Pulmonary artery endothelial cell (primary cell): ENCODE results near the gene DISP3. TPM values are rescaled to one million over a fixed set of nuclear protein-coding genes. Genes with fewer than 3 reads are reported as not detected.

Experiments
- DNase-seq: peaks from one replicate; pipeline ENCODE4 v3.0.0-alpha.2; 2011; ENCODE audit warnings: low read depth, low spot score
- total RNA-seq: library from RNA; depleted of rRNA; stranded (reverse); fragments of >200 nt; gene quantifications from 2 replicates; pipeline ENCODE4 v1.2.3, GENCODE V29; 2014

The DISP3 gene
- total RNA-seq, 1 donor from 2014 or later, result 0.07 TPM

GRCh38 chr1:11514366-11514765 lies 35.4 kb downstream of the DISP3 start:
- no peak for DNase-seq

- DNase-seq, result no peak
These were observed 36.7 kb downstream of the DISP3 start for GRCh38 chr1:11515368-11516300.

- no peak for DNase-seq
These were observed 38.1 kb downstream of the DISP3 start for GRCh38 chr1:11516961-11517635.

- no peak for DNase-seq
These were observed 39.2 kb downstream of the DISP3 start for GRCh38 chr1:11518016-11518701.

GRCh38 chr1:11518791-11519628 lies 40.1 kb downstream of the DISP3 start:
- DNase-seq, result no peak

- no peak for DNase-seq
These were observed 40.7 kb downstream of the DISP3 start for GRCh38 chr1:11519629-11520031.

GRCh38 chr1:11520531-11521233 lies 41.7 kb downstream of the DISP3 start:
- DNase-seq, result no peak

GRCh38 chr1:11521582-11522399 lies 42.8 kb downstream of the DISP3 start:
- DNase-seq, result no peak

- no peak for DNase-seq
These were observed 43.7 kb downstream of the DISP3 start for GRCh38 chr1:11522400-11523235.

- DNase-seq, result no peak
These were observed 44.3 kb downstream of the DISP3 start for GRCh38 chr1:11523261-11523660.

- DNase-seq, result no peak
These were observed 45.0 kb downstream of the DISP3 start for GRCh38 chr1:11523746-11524464.

- no peak for DNase-seq
These were observed 45.7 kb downstream of the DISP3 start for GRCh38 chr1:11524465-11525150.

- DNase-seq, result no peak
These were observed 46.2 kb downstream of the DISP3 start for GRCh38 chr1:11525151-11525505.

- DNase-seq, result no peak
These were observed 46.6 kb downstream of the DISP3 start for GRCh38 chr1:11525516-11525915.

GRCh38 chr1:11526071-11526895 lies 47.3 kb downstream of the DISP3 start:
- no peak for DNase-seq

GRCh38 chr1:11527541-11528452 lies 48.8 kb downstream of the DISP3 start:
- no peak for DNase-seq
